Thyroid gland (tissue), 4 donors: ENCODE data around the gene HTR7. TPM values are rescaled to one million over a fixed set of nuclear protein-coding genes. Genes with fewer than 3 reads are reported as not detected.

Experiments used
- DNase-seq, 2 donors: peaks; one replicate each; pipeline ENCODE4 v3.0.0-alpha.2; 2019
- H3K27ac ChIP-seq, 3 donors: fragments of 200-600 bp; sonication (generic); 1 replicate in 2 of 3; 2 replicates in 1 of 3; pipeline ENCODE4 v1.5.1; 2016 to 2019; ENCODE audit warnings: mild to moderate bottlenecking in 1 of 3, moderate library complexity in 1 of 3
- H3K27me3 ChIP-seq: fragments of 200-600 bp; sonication (generic); one replicate; pipeline ENCODE4 v1.5.1; 2019
- H3K36me3 ChIP-seq, 2 donors: fragments of 200-600 bp; sonication (generic); one replicate each; pipeline ENCODE4 v1.5.1; 2016 to 2019
- H3K4me1 ChIP-seq, 2 donors: fragments of 200-600 bp; sonication (generic); one replicate each; pipeline ENCODE4 v1.5.1; 2017 to 2019
- H3K4me3 ChIP-seq, 3 donors: fragments of 200-600 bp; sonication (generic); replicated peaks in 1 of 3; 1 replicate in 2 of 3; 2 replicates in 1 of 3; pipeline ENCODE4 v1.5.1; 2016; ENCODE audit warnings: mild to moderate bottlenecking in 1 of 3
- H3K9me3 ChIP-seq: fragments of 200-600 bp; sonication (generic); one replicate; pipeline ENCODE4 v1.5.1; 2017
- POLR2A ChIP-seq, 2 donors: fragments of 450-650 bp; IDR thresholded peaks; one replicate each; pipeline ENCODE4 v1.6.1; 2017; ENCODE audit warnings: antibody characterized with exemption in 2 of 2, mild to moderate bottlenecking in 2 of 2, moderate library complexity in 1 of 2
- WGBS, 2 donors: methylation state at CpG; one replicate each; pipeline ENCODE4 v1.1.5; 2017; 5-methylcytosine and 5-hydroxymethylcytosine counted together
- intact Hi-C: fragments of 100-400 bp; cut with DNase I; formaldehyde crosslinking; loops from one replicate; pipeline ENCODE4 v1.15.1; 2023
- total RNA-seq, 4 donors: library from RNA; depleted of rRNA; stranded (reverse); fragments of >200 nt; gene quantifications; one replicate each; pipeline ENCODE4 v1.2.3, GENCODE V29; 2016
- TF ChIP-seq, protein P1 (sequence below), 6 experiments: fragments of 200-600 bp in 3 of 6; fragments of 450-650 bp in 3 of 6; sonication (generic) in 3 of 6; IDR thresholded peaks; one replicate each; pipeline ENCODE4 v1.5.1; 2016 to 2019; ENCODE audit warnings: antibody characterized with exemption in 6 of 6, mild to moderate bottlenecking in 2 of 6, inconsistent platforms in 1 of 6, moderate library complexity in 1 of 6

HTR7 gene
- total RNA-seq, 4 donors from 2014 or later = 0.29 TPM; not detected in 3

GRCh38 chr10:90806677-90807076 lies 51.2 kb downstream of the HTR7 start:
- DNase-seq = no peak
- Histone ChIP-seq H3K4me3 (no peak overlapping the region), H3K4me1 (no peaks in the 10 kb centered on the region), H3K9me3 (no peaks in the 10 kb centered on the region), H3K27ac (no peak overlapping the region), H3K36me3 (no peaks in the 10 kb centered on the region), H3K27me3 (no peaks in the 10 kb centered on the region)
- 79 to 88% methylated on average over 1 of the region's 1 CpG for WGBS, 2 donors
- intact Hi-C loops = no loop called here
- no peak for TF ChIP-seq POLR2A (IDR thresholded peaks at IDR 0.05)
- TF ChIP-seq, protein P1, sequence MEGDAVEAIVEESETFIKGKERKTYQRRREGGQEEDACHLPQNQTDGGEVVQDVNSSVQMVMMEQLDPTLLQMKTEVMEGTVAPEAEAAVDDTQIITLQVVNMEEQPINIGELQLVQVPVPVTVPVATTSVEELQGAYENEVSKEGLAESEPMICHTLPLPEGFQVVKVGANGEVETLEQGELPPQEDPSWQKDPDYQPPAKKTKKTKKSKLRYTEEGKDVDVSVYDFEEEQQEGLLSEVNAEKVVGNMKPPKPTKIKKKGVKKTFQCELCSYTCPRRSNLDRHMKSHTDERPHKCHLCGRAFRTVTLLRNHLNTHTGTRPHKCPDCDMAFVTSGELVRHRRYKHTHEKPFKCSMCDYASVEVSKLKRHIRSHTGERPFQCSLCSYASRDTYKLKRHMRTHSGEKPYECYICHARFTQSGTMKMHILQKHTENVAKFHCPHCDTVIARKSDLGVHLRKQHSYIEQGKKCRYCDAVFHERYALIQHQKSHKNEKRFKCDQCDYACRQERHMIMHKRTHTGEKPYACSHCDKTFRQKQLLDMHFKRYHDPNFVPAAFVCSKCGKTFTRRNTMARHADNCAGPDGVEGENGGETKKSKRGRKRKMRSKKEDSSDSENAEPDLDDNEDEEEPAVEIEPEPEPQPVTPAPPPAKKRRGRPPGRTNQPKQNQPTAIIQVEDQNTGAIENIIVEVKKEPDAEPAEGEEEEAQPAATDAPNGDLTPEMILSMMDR (IDR thresholded peaks at IDR 0.05) = no peak

DNA sequence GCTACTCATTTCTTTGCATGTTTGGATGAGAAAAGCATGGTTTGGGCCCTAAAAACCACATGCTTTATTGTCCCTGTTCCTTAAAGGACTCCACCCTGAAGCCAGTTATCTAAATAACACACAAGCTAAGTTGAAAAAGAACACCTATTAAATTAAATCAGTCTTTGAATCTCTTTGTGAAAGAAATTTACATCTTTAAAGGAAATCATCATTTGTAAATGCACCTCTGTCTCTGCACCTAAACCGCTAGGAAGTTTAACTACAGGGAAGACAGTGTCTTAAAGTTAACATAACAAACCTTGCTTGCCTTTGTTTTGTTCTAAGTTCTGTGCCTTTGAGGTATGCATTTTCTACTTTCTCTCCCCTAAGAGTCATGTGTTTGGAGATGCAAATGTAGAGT lies 52.6 kb downstream of the HTR7 start:
- no peak for DNase-seq
- Histone ChIP-seq H3K36me3 (no peaks in the 10 kb centered on the region), H3K4me1 (no peaks in the 10 kb centered on the region), H3K9me3 (no peaks in the 10 kb centered on the region), H3K4me3 (no peak overlapping the region), H3K27ac (no peak overlapping the region), H3K27me3 (no peaks in the 10 kb centered on the region)
- no peak for TF ChIP-seq POLR2A (IDR thresholded peaks at IDR 0.05)
- TF ChIP-seq, protein P1 (IDR thresholded peaks at IDR 0.05) = no peak
- 56 to 60% methylated on average over 1 of the region's 1 CpG for WGBS, 2 donors
- intact Hi-C loops = no loop called here

- WGBS, 2 donors = 72 to 83% methylated on average over 3 of the region's 3 CpGs
- intact Hi-C loops = no loop called here
- Histone ChIP-seq H3K36me3 (no peaks in the 10 kb centered on the region), H3K9me3 (no peaks in the 10 kb centered on the region), H3K27me3 (no peaks in the 10 kb centered on the region), H3K4me3 (no peak overlapping the region), H3K4me1 (no peaks in the 10 kb centered on the region), H3K27ac (no peak overlapping the region)
- no peak for TF ChIP-seq POLR2A (IDR thresholded peaks at IDR 0.05)
- TF ChIP-seq, protein P1 (IDR thresholded peaks at IDR 0.05) = no peak
- no peak for DNase-seq
Measured at GRCh38 chr10:90804354-90804753, 53.5 kb downstream of the HTR7 start.

DNA sequence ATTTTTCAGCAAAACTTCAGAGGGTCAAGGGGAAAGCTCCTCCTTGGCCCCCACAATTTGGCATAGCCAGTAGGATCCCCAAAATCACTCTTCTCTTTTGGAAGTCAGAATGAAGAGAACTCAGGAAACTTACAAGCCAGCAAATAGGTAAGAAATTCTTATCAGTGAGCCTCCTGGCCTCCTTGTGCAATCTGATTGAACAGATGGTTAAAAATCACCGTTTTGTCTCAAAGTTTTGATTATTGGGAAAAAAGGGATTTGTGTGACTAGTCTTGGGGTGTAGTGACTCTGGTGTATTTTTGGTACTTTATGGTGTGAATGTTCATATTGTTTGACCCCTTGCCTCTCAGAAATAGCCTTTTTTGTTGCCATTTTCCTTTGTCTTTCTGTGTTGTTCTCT lies 56.2 kb downstream of the HTR7 start:
- H3K27ac ChIP-seq = no peak overlapping the region
- TF ChIP-seq, protein P1 (IDR thresholded peaks at IDR 0.05) = no peak
- TF ChIP-seq POLR2A (IDR thresholded peaks at IDR 0.05) = no peak
- intact Hi-C loops = no loop called here
- no peaks in the 10 kb centered on the region for H3K4me1 ChIP-seq
- WGBS, 2 donors = 78 to 91% methylated on average over 1 of the region's 1 CpG
- no peaks in the 10 kb centered on the region for H3K9me3 ChIP-seq
- no peak overlapping the region for H3K4me3 ChIP-seq
- H3K36me3 ChIP-seq = no peaks in the 10 kb centered on the region
- H3K27me3 ChIP-seq = no peaks in the 10 kb centered on the region
- no peak for DNase-seq

DNA sequence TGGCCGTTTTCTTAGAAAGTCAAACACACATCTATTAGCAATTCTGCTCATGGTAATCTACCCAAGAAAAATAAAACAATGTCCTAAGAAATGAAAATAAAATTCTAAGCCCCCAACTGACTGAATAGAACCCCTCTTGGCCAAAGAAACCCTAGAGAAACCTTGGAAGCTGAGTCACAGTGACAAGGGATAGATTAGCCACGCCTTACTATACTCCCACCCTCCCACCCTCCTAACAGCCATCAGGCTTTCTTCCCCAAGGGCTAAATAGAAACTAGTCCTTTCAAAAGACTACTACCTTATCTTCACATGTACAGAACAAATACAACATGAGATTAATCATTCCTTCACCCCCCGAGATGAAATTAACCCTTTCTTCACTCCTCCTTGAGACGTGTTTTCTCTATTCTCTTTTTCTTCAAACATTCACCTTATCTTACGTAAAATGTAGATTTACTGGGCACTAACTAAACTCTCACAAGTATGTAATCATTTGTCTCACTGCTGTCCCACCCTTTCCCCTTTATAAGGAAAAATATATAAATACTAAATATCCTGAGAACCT lies 57.5 kb downstream of the HTR7 start:
- Histone ChIP-seq H3K4me1 (no peaks in the 10 kb centered on the region), H3K9me3 (no peaks in the 10 kb centered on the region), H3K36me3 (no peaks in the 10 kb centered on the region), H3K27me3 (no peaks in the 10 kb centered on the region), H3K4me3 (no peak overlapping the region), H3K27ac (no peak overlapping the region)
- TF ChIP-seq, protein P1 (IDR thresholded peaks at IDR 0.05) = no peak
- no peak for TF ChIP-seq POLR2A (IDR thresholded peaks at IDR 0.05)
- 85 to 87% methylated on average over 5 of the region's 5 CpGs for WGBS, 2 donors
- intact Hi-C loops = no loop called here
- no peak for DNase-seq
